ENCODE measurements around the gene SLC12A7.

DNA sequence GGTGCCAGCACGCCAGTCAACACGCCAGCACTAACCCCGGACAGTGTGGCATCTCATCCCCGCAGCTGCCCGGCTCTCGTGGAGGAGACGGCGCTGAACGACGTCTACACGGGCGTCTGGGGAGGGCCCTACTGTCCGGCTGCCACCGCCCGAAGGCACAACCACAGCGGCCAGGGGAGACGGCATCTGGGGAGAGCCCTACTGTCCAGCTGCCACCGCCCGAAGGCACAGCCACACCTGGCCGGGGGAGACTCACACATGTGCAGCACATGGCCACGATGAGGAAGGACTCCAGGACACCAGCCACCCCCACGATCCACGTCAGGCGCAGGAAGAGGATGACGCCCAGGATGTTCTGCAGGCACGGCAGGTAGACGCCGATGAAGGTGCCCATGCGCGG lies 23.1 kb downstream of the SLC12A7 start:
- TF ChIP-seq ZNF281 (CRISPR knock-in tag; IDR thresholded peaks at IDR 0.05): no peak
- TF ChIP-seq, protein P1, sequence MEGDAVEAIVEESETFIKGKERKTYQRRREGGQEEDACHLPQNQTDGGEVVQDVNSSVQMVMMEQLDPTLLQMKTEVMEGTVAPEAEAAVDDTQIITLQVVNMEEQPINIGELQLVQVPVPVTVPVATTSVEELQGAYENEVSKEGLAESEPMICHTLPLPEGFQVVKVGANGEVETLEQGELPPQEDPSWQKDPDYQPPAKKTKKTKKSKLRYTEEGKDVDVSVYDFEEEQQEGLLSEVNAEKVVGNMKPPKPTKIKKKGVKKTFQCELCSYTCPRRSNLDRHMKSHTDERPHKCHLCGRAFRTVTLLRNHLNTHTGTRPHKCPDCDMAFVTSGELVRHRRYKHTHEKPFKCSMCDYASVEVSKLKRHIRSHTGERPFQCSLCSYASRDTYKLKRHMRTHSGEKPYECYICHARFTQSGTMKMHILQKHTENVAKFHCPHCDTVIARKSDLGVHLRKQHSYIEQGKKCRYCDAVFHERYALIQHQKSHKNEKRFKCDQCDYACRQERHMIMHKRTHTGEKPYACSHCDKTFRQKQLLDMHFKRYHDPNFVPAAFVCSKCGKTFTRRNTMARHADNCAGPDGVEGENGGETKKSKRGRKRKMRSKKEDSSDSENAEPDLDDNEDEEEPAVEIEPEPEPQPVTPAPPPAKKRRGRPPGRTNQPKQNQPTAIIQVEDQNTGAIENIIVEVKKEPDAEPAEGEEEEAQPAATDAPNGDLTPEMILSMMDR (IDR thresholded peaks at IDR 0.05): no peak
- TF ChIP-seq, protein P2, sequence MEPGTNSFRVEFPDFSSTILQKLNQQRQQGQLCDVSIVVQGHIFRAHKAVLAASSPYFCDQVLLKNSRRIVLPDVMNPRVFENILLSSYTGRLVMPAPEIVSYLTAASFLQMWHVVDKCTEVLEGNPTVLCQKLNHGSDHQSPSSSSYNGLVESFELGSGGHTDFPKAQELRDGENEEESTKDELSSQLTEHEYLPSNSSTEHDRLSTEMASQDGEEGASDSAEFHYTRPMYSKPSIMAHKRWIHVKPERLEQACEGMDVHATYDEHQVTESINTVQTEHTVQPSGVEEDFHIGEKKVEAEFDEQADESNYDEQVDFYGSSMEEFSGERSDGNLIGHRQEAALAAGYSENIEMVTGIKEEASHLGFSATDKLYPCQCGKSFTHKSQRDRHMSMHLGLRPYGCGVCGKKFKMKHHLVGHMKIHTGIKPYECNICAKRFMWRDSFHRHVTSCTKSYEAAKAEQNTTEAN (CRISPR knock-in tag; IDR thresholded peaks at IDR 0.05): no peak
- no peak for TF ChIP-seq NR1H2 (CRISPR knock-in tag; IDR thresholded peaks at IDR 0.05)
- TF ChIP-seq IRF2 (CRISPR knock-in tag; IDR thresholded peaks at IDR 0.05; ENCODE audit: borderline replicate concordance, low read depth): no peak
- no peak for TF ChIP-seq MYBL2 (CRISPR knock-in tag; IDR thresholded peaks at IDR 0.05)
- no peak for TF ChIP-seq NR3C1 (CRISPR knock-in tag; conservative IDR thresholded peaks at IDR 0.05; ENCODE audit: low read depth)
- TF ChIP-seq, protein P3, sequence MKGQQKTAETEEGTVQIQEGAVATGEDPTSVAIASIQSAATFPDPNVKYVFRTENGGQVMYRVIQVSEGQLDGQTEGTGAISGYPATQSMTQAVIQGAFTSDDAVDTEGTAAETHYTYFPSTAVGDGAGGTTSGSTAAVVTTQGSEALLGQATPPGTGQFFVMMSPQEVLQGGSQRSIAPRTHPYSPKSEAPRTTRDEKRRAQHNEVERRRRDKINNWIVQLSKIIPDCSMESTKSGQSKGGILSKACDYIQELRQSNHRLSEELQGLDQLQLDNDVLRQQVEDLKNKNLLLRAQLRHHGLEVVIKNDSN (CRISPR knock-in tag; IDR thresholded peaks at IDR 0.05): no peak
- TF ChIP-seq NR2C2 (CRISPR knock-in tag; IDR thresholded peaks at IDR 0.05): no peak
- TF ChIP-seq CREB1 (CRISPR knock-in tag; IDR thresholded peaks at IDR 0.05): no peak
- no peak for TF ChIP-seq RELA (CRISPR knock-in tag; IDR thresholded peaks at IDR 0.05; ENCODE audit: borderline replicate concordance)
- no peak for TF ChIP-seq ATF2 (CRISPR knock-in tag; IDR thresholded peaks at IDR 0.05; ENCODE audit: borderline replicate concordance, low read depth)
